MM.1S (cell line): ENCODE measurements around the gene KBTBD2.

Source experiments
- CTCF ChIP-seq: fragments of 300-600 bp; sonication (generic); IDR thresholded peaks from 2 replicates; pipeline ENCODE4 v1.5.1; 2016; ENCODE audit warnings: antibody characterized with exemption, low read length, mixed read lengths
- EZH2 ChIP-seq: fragments of 300-600 bp; sonication (generic); optimal IDR thresholded peaks from 2 replicates; pipeline ENCODE3; 2017; ENCODE audit warnings: low read depth, mild to moderate bottlenecking, antibody characterized with exemption, low read length, mixed read lengths

DNA sequence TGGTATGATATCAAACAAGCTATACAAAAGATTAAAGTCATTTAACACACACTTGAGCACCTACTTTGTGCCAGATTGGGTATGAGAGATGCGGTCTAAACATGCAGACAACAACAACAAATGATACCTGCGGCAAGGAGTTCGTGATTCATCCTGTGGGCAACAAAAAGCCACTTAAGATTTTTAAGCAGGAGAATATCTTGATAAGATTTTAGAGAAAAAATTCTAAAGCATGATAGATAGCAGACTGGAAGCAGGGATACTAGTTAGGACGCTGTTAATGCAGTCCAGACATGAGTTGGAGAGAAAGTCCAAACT lies 1.6 kb upstream of the KBTBD2 start:
- TF ChIP-seq CTCF (no peak), EZH2 (no peak)
